ENCODE measurements around the gene PIGT. TPM values are rescaled to one million over a fixed set of nuclear protein-coding genes. Genes with fewer than 3 reads are reported as not detected.

Gene PIGT
- total and polyA plus RNA-seq, 10 of the 15 experiments (the other 5 are each of a cell fraction or from before 2014, with no cell fraction given), result 18.6 to 66.0 (median 35.3) TPM

DNA sequence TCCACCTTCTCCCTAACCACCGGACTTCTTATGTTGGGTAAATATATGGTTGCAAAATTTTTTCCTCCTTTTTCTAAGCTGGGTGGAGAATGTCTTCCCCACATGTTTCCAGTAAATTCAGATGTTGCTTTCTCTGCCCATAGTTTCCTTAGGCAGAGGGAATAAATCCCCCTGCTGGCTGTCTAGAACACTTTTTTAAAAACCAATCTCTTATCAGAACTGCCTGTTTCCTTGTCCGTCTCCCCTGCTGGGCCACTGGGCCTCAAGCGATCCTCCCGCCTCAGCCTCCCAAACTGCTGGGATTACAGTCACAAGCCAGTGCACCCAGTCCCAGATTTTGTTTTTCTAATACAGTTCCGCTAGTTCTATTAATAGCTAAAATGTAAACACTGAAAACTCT is 43.7 kb downstream of the PIGT start:
- POLR2A ChIA-PET, result no interaction called here
- TF ChIP-seq CTCF (IDR thresholded peaks at IDR 0.05 in 2 of 3, conservative IDR thresholded peaks at IDR 0.05 in 1 of 3; ENCODE audit: control insufficient read depth in 2 of 3, extremely low read depth in 1 of 3, insufficient read depth in 1 of 3, low read depth in 3 of 3, low read length in 3 of 3) (0 out of 6 replicates have a peak, but pooled peaks of 1 of the 3 experiments have one; percentile 6), EED (IDR thresholded peaks at IDR 0.05; ENCODE audit: low read depth) (no peak)

DNA sequence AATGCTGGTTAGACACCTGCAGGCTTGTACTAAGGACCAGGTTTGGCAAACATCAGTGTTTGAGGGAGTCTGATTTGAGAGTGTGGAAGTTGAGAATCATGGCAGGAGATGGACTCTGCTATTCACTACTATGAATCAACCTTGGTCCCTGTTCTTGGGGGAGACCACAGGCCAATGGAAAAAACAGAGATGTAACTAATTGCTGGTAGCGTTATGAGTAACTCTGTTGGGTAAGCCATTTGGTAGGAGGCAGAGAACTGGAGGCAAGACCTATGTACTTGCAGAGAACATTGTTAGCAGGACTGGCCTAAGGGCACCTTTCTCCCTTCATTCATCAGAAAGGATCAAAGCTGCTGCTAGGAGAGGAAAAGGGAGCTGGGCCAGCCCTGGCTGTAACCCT is 45.3 kb downstream of the PIGT start:
- no peaks in the 10 kb centered on the region for H3K4me1 ChIP-seq (ENCODE audit: control insufficient read depth, insufficient read depth, low read length)
- SMC1A ChIA-PET (ENCODE audit: uncharacterized antibody, unreplicated experiment), result interaction anchor here (0.7 to 1.4 kb wide), 2 partner anchors 8 to 24 kb away, joined by 3 to 4 read pairs; no protein-coding TSS in a partner anchor
- intact Hi-C loops (cut with micrococcal nuclease; ENCODE audit: unreplicated experiment), result no loop called here
- in situ Hi-C loops (cut with MboI), result no loop called here
- H3K79me2 ChIP-seq (ENCODE audit: control insufficient read depth, insufficient read depth, low read length), result no peaks in the 10 kb centered on the region
- no peaks in the 10 kb centered on the region for H3K36me3 ChIP-seq (ENCODE audit: control insufficient read depth in 2 of 2, insufficient read depth in 2 of 2, low read length in 1 of 2)
- no peak for FAIRE-seq
- no peak overlapping the region for H3K4me3 ChIP-seq
- H4K20me1 ChIP-seq (ENCODE audit: control insufficient read depth, insufficient read depth), result no peaks in the 10 kb centered on the region
- CTCF ChIA-PET, result interaction anchor here (0.5 to 2.2 kb wide), 4 partner anchors 15 to 310 kb away, joined by 3 to 13 read pairs (median 4); no protein-coding TSS in a partner anchor
- H3K4me2 ChIP-seq (ENCODE audit: control insufficient read depth, insufficient read depth), result no peak overlapping the region
- BruUV-seq (replicated peaks), result no TSS peak
- H3K9me3 ChIP-seq (replicated peaks; ENCODE audit: control insufficient read depth, insufficient read depth, low read length), result no peaks in the 10 kb centered on the region
- peak; percentile 16; the same call in 2 of the 3 replicates for ATAC-seq
- no peak overlapping the region for H3K9ac ChIP-seq (ENCODE audit: control insufficient read depth, insufficient read depth, low read length)
- 0% methylated on average over 1 of the region's 1 CpG for WGBS (ENCODE audit: insufficient coverage, insufficient replicate concordance, low lambda C conversion rate, missing lambda C conversion rate)
- RAD21 ChIA-PET (ENCODE audit: unreplicated experiment), result interaction anchor here (1.2 kb wide), 1 partner anchor 100 kb away, joined by 4 read pairs; no protein-coding TSS in a partner anchor
- POLR2A ChIA-PET, result no interaction called here
- no peak overlapping the region for H2AFZ ChIP-seq (ENCODE audit: control insufficient read depth, low read depth, low read length)
- H3K27me3 ChIP-seq (replicated peaks in 1 of 2; ENCODE audit: control insufficient read depth in 2 of 2, insufficient read depth in 2 of 2, low read length in 1 of 2), result peaks cover 0 to 15% of the 10 kb centered on the region in 2 experiments; a peak in 3 of 4 replicates
- no peak for DNase-seq (ENCODE audit: low read depth, low spot score)
- H3K27ac ChIP-seq (ENCODE audit: control insufficient read depth, insufficient read depth), result no peak overlapping the region
- TF ChIP-seq FOXK2 (IDR thresholded peaks at IDR 0.05) (no peak), ZNF384 (IDR thresholded peaks at IDR 0.05; ENCODE audit: borderline replicate concordance, low read depth, low read length) (no peak), E2F4 (IDR thresholded peaks at IDR 0.05; ENCODE audit: low read depth, low read length) (no peak), CREB1 (IDR thresholded peaks at IDR 0.05; ENCODE audit: low read depth) (no peak), ZNF622 (IDR thresholded peaks at IDR 0.05) (no peak), TCF3 (IDR thresholded peaks at IDR 0.05; ENCODE audit: borderline replicate concordance, insufficient read depth, low read depth, low read length) (no peak), TARDBP (IDR thresholded peaks at IDR 0.05; ENCODE audit: borderline replicate concordance) (no peak), ETV6 (conservative IDR thresholded peaks at IDR 0.05 in 1 of 2, IDR thresholded peaks at IDR 0.05 in 1 of 2; ENCODE audit: borderline replicate concordance in 1 of 2, low read depth in 1 of 2) (no peak), MYC (IDR thresholded peaks at IDR 0.05; ENCODE audit: insufficient read depth, insufficient read length, insufficient replicate concordance, low read length, severe bottlenecking) (no peak)

More for the DNA sequence above, 43.7 kb downstream of the PIGT start:
- Histone ChIP-seq H4K20me1 (ENCODE audit: control insufficient read depth, insufficient read depth) (no peaks in the 10 kb centered on the region), H3K4me2 (ENCODE audit: control insufficient read depth, insufficient read depth) (no peak overlapping the region), H2AFZ (ENCODE audit: control insufficient read depth, low read depth, low read length) (no peak overlapping the region), H3K79me2 (ENCODE audit: control insufficient read depth, insufficient read depth, low read length) (no peaks in the 10 kb centered on the region), H3K27me3 (replicated peaks in 1 of 2; ENCODE audit: control insufficient read depth in 2 of 2, insufficient read depth in 2 of 2, low read length in 1 of 2) (peaks cover 0 to 5% of the 10 kb centered on the region in 2 experiments; a peak in 3 of 4 replicates), H3K27ac (ENCODE audit: control insufficient read depth, insufficient read depth) (no peak overlapping the region), H3K4me1 (ENCODE audit: control insufficient read depth, insufficient read depth, low read length) (no peaks in the 10 kb centered on the region), H3K9me3 (replicated peaks; ENCODE audit: control insufficient read depth, insufficient read depth, low read length) (no peaks in the 10 kb centered on the region), H3K4me3 (no peak overlapping the region), H3K36me3 (ENCODE audit: control insufficient read depth in 2 of 2, insufficient read depth in 2 of 2, low read length in 1 of 2) (no peaks in the 10 kb centered on the region), H3K9ac (ENCODE audit: control insufficient read depth, insufficient read depth, low read length) (no peak overlapping the region)
- BruUV-seq (replicated peaks), result no TSS peak
- ChIA-PET SMC1A (ENCODE audit: uncharacterized antibody, unreplicated experiment) (interaction anchor here (1.2 to 2.5 kb wide), 2 partner anchors 90 to 311 kb away, joined by 5 to 8 read pairs; no protein-coding TSS in a partner anchor), CTCF (interaction anchor here (1.0 to 2.7 kb wide), 8 partner anchors 9 to 311 kb away, joined by 3 to 18 read pairs (median 4); partner anchors contain the start of gene SYS1), RAD21 (ENCODE audit: unreplicated experiment) (no interaction called here)
- FAIRE-seq (no peak), ATAC-seq (no peak), DNase-seq (ENCODE audit: low read depth, low spot score) (no peak)
- intact Hi-C loops (cut with micrococcal nuclease; ENCODE audit: unreplicated experiment), result no loop called here
- WGBS (ENCODE audit: insufficient coverage, insufficient replicate concordance, low lambda C conversion rate, missing lambda C conversion rate), result 39% methylated on average over 5 of the region's 5 CpGs
- in situ Hi-C loops (cut with MboI), result loop anchor here (5.0 kb wide), 1 partner anchor 313 kb away; no protein-coding TSS in a partner anchor
